Liver (tissue), 9 donors: ENCODE measurements around the gene SHLD1. TPM values are rescaled to one million over a fixed set of nuclear protein-coding genes. Genes with fewer than 3 reads are reported as not detected.

Experiments
- DNase-seq: peaks from one replicate; pipeline ENCODE4 v3.0.0-alpha.2; 2017; ENCODE audit warnings: low spot score
- H3K27ac ChIP-seq, 2 donors: one replicate each; pipeline ENCODE4 v1.7.0; 2013; ENCODE audit warnings: inconsistent platforms in 2 of 2, low read length in 2 of 2, control low read depth in 1 of 2, low read depth in 1 of 2, mild to moderate bottlenecking in 1 of 2
- H3K27me3 ChIP-seq, 4 donors: one replicate each; pipeline versions ENCODE4 v1.6.1 to v1.7.0; 2013; ENCODE audit warnings: low read length in 3 of 4, inconsistent platforms in 1 of 4, mild to moderate bottlenecking in 1 of 4, moderate library complexity in 1 of 4; ENCODE audit not compliant: control insufficient read depth in 4 of 4, insufficient read depth in 4 of 4
- H3K36me3 ChIP-seq, 4 donors: one replicate each; pipeline versions ENCODE4 v1.6.1 to v1.7.0; 2013; ENCODE audit warnings: low read length in 3 of 4, mild to moderate bottlenecking in 3 of 4, low read depth in 1 of 4, moderate library complexity in 1 of 4; ENCODE audit not compliant: control insufficient read depth in 4 of 4, insufficient read depth in 3 of 4
- H3K4me1 ChIP-seq, 4 donors: one replicate each; pipeline versions ENCODE4 v1.6.1 to v1.7.0; 2013; ENCODE audit warnings: low read length in 3 of 4, mild to moderate bottlenecking in 3 of 4, moderate library complexity in 1 of 4; ENCODE audit not compliant: control insufficient read depth in 4 of 4, insufficient read depth in 4 of 4
- H3K4me3 ChIP-seq, 3 donors: one replicate each; pipeline versions ENCODE4 v1.6.1 to v1.7.0; 2013; ENCODE audit warnings: low read length in 3 of 3, control low read depth in 1 of 3, low read depth in 1 of 3, mild to moderate bottlenecking in 1 of 3
- H3K9ac ChIP-seq, 2 donors: one replicate each; pipeline ENCODE4 v1.7.0; 2013; ENCODE audit warnings: low read length in 2 of 2, mild to moderate bottlenecking in 2 of 2, moderate library complexity in 2 of 2, control low read depth in 1 of 2, low read depth in 1 of 2
- H3K9me3 ChIP-seq, 4 donors: one replicate each; pipeline versions ENCODE4 v1.6.1 to v1.7.0; 2013; ENCODE audit warnings: low read length in 3 of 4; ENCODE audit not compliant: control insufficient read depth in 4 of 4
- EGR1 ChIP-seq, 2 donors: IDR thresholded peaks; 2 replicates each; pipeline ENCODE4 v1.6.1; 2016 to 2018; ENCODE audit warnings: antibody characterized with exemption in 2 of 2, low read depth in 2 of 2
- FOXA1 ChIP-seq: IDR thresholded peaks from 2 replicates; pipeline ENCODE4 v1.6.1; 2016; ENCODE audit warnings: antibody characterized with exemption
- FOXA2 ChIP-seq: IDR thresholded peaks from 2 replicates; pipeline ENCODE4 v1.6.1; 2016; ENCODE audit warnings: antibody characterized with exemption
- GABPA ChIP-seq, 2 donors: IDR thresholded peaks in 1 of 2; conservative IDR thresholded peaks in 1 of 2; 2 replicates each; pipeline ENCODE4 v1.6.1; 2016; ENCODE audit warnings: antibody characterized with exemption in 2 of 2, mild to moderate bottlenecking in 1 of 2, moderate library complexity in 1 of 2
- HNF4G ChIP-seq: IDR thresholded peaks from 2 replicates; pipeline ENCODE4 v1.6.1; 2016; ENCODE audit warnings: antibody characterized with exemption
- NR2F2 ChIP-seq: IDR thresholded peaks from 2 replicates; pipeline ENCODE4 v1.6.1; 2016; ENCODE audit warnings: antibody characterized with exemption
- RXRA ChIP-seq, 2 donors: IDR thresholded peaks; 2 replicates each; pipeline ENCODE4 v1.6.1; 2017 to 2018; ENCODE audit warnings: antibody characterized with exemption in 2 of 2, mild to moderate bottlenecking in 1 of 2
- SP1 ChIP-seq: IDR thresholded peaks from 2 replicates; pipeline ENCODE4 v1.6.1; 2018; ENCODE audit warnings: antibody characterized with exemption, mild to moderate bottlenecking
- YY1 ChIP-seq: IDR thresholded peaks from 2 replicates; pipeline ENCODE4 v1.6.1; 2016; ENCODE audit warnings: antibody characterized with exemption, mild to moderate bottlenecking
- WGBS: extraction: QIAGEN DNeasy Blood & Tissue Kit; methylation state at CpG from one replicate; pipeline ENCODE4 v1.1.7; 2013; 5-methylcytosine and 5-hydroxymethylcytosine counted together
- polyA plus RNA-seq, 2 donors: library from polyadenylated mRNA; stranded (reverse) in 1 of 2; unstranded in 1 of 2; fragments of 200-250 nt in 1 of 2; fragments of >200 nt in 1 of 2; fragmentation: Nextera tagmentation in 1 of 2; extraction: Ambion mirVana in 1 of 2; gene quantifications; one replicate each; pipeline versions ENCODE4 v1.2.1 to v1.2.3, GENCODE V29; 2013 to 2015
- total RNA-seq, 2 donors: library from RNA; depleted of rRNA; stranded (reverse); fragments of >200 nt; gene quantifications; one replicate each; pipeline ENCODE4 v1.2.3, GENCODE V29; 2014
- TF ChIP-seq, protein P1 (sequence below): fragments of 150-350 bp; IDR thresholded peaks from 2 replicates; pipeline ENCODE4 v1.5.1; 2017; ENCODE audit warnings: improper control_type of control experiment, low read depth, low read length; ENCODE audit not compliant: missing input control
- TF ChIP-seq, protein P2 (sequence below): IDR thresholded peaks from 2 replicates; pipeline ENCODE4 v1.6.1; 2016; ENCODE audit warnings: antibody characterized with exemption
- TF ChIP-seq, protein P3 (sequence below): IDR thresholded peaks from 2 replicates; pipeline ENCODE4 v1.6.1; 2016; ENCODE audit warnings: antibody characterized with exemption, mild to moderate bottlenecking
- donor health status: healthy.
- donor health status: healthy.
- donor health status: healthy.
- donor health status: healthy.
- donor health status: healthy.

Gene SHLD1
- total and polyA plus RNA-seq, 4 donors: 0.92 to 5.0 (median 2.0) TPM

DNA sequence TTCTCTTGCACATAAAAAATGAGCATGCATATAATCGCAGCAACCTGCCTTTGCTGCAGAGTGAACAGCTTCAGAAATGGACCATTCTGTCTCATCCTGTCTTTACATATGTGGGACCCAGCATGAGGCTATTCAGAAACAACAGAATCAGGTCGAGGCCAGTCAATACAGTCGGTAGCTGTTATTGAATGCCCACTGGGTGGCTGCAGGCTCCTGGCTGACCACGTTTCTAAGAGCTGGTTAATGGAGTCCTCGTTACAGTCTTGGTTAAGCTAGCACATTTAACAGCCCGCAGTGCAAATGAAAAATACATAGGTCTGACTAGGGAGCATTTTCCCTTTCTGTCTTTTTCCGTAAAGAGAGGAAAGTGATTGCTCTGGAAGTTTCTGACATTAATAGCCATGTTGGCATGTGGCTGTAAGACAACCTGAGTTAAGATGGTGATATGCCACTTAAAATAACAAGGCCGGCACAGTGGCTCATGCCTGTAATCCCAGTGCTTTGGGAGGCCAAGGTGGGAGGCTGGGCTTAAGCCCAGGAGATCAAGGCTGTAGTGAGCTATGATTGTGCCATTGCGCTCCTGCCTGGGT lies 75.0 kb downstream of the SHLD1 start (continued):
- TF ChIP-seq, protein P1, sequence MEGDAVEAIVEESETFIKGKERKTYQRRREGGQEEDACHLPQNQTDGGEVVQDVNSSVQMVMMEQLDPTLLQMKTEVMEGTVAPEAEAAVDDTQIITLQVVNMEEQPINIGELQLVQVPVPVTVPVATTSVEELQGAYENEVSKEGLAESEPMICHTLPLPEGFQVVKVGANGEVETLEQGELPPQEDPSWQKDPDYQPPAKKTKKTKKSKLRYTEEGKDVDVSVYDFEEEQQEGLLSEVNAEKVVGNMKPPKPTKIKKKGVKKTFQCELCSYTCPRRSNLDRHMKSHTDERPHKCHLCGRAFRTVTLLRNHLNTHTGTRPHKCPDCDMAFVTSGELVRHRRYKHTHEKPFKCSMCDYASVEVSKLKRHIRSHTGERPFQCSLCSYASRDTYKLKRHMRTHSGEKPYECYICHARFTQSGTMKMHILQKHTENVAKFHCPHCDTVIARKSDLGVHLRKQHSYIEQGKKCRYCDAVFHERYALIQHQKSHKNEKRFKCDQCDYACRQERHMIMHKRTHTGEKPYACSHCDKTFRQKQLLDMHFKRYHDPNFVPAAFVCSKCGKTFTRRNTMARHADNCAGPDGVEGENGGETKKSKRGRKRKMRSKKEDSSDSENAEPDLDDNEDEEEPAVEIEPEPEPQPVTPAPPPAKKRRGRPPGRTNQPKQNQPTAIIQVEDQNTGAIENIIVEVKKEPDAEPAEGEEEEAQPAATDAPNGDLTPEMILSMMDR: no peak
- TF ChIP-seq FOXA1 (no peak), FOXA2 (no peak), HNF4G (no peak)

DNA sequence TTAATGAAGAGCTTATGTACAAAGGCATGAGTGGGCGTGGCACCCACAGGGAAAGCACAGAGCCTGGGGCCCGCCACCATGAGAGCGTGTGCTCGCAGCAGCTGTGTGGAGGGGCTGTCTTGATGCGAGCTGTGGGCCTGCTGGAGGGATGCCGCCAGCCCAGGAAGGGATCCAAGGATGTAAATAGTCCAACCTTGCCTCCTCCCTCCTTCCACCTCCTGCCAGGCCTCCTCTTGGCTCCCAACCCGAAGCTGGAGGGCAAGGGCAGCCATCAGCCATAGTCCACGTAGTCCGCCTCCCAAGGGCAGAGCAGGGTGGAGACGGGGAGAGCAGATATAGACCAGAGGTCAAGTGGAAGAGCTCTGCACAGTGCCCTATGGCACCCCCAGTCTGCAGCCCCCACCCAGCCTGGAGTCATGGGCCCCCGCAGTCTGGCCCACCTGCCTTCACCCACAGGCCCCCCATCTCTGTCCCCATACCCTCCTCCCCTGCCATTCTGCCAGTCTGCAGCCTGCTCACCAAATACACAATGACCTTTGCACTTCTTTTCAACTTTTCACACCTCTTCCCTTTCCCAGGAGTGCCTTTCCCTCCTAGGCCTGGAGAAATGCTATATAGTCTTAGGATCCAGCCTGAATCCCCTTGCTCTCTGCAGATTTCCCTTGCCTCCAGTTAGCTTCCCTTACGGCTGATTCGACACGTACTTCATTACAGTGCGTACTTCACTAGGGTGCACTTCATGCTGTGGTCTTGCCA lies 77.1 kb downstream of the SHLD1 start:
- no peak overlapping the region for H3K4me3 ChIP-seq
- no peak overlapping the region for H3K9ac ChIP-seq
- 93% methylated on average over 15 of the region's 15 CpGs for WGBS
- no peak overlapping the region for H3K27ac ChIP-seq
- TF ChIP-seq, protein P2, sequence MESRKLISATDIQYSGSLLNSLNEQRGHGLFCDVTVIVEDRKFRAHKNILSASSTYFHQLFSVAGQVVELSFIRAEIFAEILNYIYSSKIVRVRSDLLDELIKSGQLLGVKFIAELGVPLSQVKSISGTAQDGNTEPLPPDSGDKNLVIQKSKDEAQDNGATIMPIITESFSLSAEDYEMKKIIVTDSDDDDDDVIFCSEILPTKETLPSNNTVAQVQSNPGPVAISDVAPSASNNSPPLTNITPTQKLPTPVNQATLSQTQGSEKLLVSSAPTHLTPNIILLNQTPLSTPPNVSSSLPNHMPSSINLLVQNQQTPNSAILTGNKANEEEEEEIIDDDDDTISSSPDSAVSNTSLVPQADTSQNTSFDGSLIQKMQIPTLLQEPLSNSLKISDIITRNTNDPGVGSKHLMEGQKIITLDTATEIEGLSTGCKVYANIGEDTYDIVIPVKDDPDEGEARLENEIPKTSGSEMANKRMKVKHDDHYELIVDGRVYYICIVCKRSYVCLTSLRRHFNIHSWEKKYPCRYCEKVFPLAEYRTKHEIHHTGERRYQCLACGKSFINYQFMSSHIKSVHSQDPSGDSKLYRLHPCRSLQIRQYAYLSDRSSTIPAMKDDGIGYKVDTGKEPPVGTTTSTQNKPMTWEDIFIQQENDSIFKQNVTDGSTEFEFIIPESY: no peak
- TF ChIP-seq EGR1 (IDR thresholded peaks at IDR 0.05; ENCODE audit: low read depth in 2 of 2) (no peak), RXRA (IDR thresholded peaks at IDR 0.05) (no peak), SP1 (no peak), FOXA2 (no peak), NR2F2 (no peak), GABPA (IDR thresholded peaks at IDR 0.05 in 1 of 2, conservative IDR thresholded peaks at IDR 0.05 in 1 of 2) (no peak), YY1 (no peak)
- TF ChIP-seq, protein P3, sequence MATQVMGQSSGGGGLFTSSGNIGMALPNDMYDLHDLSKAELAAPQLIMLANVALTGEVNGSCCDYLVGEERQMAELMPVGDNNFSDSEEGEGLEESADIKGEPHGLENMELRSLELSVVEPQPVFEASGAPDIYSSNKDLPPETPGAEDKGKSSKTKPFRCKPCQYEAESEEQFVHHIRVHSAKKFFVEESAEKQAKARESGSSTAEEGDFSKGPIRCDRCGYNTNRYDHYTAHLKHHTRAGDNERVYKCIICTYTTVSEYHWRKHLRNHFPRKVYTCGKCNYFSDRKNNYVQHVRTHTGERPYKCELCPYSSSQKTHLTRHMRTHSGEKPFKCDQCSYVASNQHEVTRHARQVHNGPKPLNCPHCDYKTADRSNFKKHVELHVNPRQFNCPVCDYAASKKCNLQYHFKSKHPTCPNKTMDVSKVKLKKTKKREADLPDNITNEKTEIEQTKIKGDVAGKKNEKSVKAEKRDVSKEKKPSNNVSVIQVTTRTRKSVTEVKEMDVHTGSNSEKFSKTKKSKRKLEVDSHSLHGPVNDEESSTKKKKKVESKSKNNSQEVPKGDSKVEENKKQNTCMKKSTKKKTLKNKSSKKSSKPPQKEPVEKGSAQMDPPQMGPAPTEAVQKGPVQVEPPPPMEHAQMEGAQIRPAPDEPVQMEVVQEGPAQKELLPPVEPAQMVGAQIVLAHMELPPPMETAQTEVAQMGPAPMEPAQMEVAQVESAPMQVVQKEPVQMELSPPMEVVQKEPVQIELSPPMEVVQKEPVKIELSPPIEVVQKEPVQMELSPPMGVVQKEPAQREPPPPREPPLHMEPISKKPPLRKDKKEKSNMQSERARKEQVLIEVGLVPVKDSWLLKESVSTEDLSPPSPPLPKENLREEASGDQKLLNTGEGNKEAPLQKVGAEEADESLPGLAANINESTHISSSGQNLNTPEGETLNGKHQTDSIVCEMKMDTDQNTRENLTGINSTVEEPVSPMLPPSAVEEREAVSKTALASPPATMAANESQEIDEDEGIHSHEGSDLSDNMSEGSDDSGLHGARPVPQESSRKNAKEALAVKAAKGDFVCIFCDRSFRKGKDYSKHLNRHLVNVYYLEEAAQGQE: no peak
- TF ChIP-seq, protein P1: no peak
- no peak for DNase-seq
- H3K36me3 ChIP-seq: no peaks in the 10 kb centered on the region
- H3K27me3 ChIP-seq: no peaks in the 10 kb centered on the region
- H3K9me3 ChIP-seq: no peaks in the 10 kb centered on the region
- no peaks in the 10 kb centered on the region for H3K4me1 ChIP-seq
